ENCODE results near the gene KLC3. TPM values are rescaled to one million over a fixed set of nuclear protein-coding genes. Genes with fewer than 3 reads are reported as not detected.

KLC3 gene
- not detected for total RNA-seq

GRCh38 chr19:45340232-45340898, at the start of gene KLC3:
Gene KLC3, plus strand, starts transcription at chr19:45340750. Its CDS starts 4,792 bp downstream, at chr19:45345542.
- Mint-ChIP-seq H3K4me3 (peak within 1 kb of the TSS; percentile 15), H3K36me3 (ENCODE audit: low read depth) (no peaks in the 10 kb centered on the region), H3K27me3 (peaks cover 13% of the 10 kb centered on the region), H3K9me3 (no peaks in the 10 kb centered on the region), H3K4me1 (peaks cover 7% of the 10 kb centered on the region), H3K27ac (no peak within 1 kb of the TSS)
- ChIA-PET CTCF (interaction anchor here (1.5 to 2.0 kb wide), 3 partner anchors 14 to 138 kb away, joined by 3 to 5 read pairs (median 4); no protein-coding TSS in a partner anchor), POLR2A (no interaction called here)
- DNase-seq = peak; percentile 41

- H3K27ac Mint-ChIP-seq = no peak overlapping the region
- CTCF ChIA-PET = no interaction called here
- H3K4me3 Mint-ChIP-seq = no peak overlapping the region
- H3K9me3 Mint-ChIP-seq = no peaks in the 10 kb centered on the region
- DNase-seq = no peak
- POLR2A ChIA-PET = interaction anchor here (1.1 kb wide), 1 partner anchor 10 kb away, joined by 3 read pairs; no protein-coding TSS in a partner anchor
- H3K36me3 Mint-ChIP-seq (ENCODE audit: low read depth) = peaks cover 3% of the 10 kb centered on the region
- no peaks in the 10 kb centered on the region for H3K4me1 Mint-ChIP-seq
- H3K27me3 Mint-ChIP-seq = no peaks in the 10 kb centered on the region
Observed at GRCh38 chr19:45291834-45292233, 48.7 kb upstream of the KLC3 start.

GRCh38 chr19:45293682-45294081, 46.9 kb upstream of the KLC3 start:
- no peak for DNase-seq
- H3K36me3 Mint-ChIP-seq (ENCODE audit: low read depth) = no peaks in the 10 kb centered on the region
- H3K4me3 Mint-ChIP-seq = no peak overlapping the region
- ChIA-PET CTCF (interaction anchor here (1.2 kb wide), 1 partner anchor 11 kb away, joined by 4 read pairs; no protein-coding TSS in a partner anchor), POLR2A (no interaction called here)
- no peaks in the 10 kb centered on the region for H3K27me3 Mint-ChIP-seq
- no peak overlapping the region for H3K27ac Mint-ChIP-seq
- H3K9me3 Mint-ChIP-seq = no peaks in the 10 kb centered on the region
- no peaks in the 10 kb centered on the region for H3K4me1 Mint-ChIP-seq

- no peak overlapping the region for H3K4me3 Mint-ChIP-seq
- POLR2A ChIA-PET = no interaction called here
- no peaks in the 10 kb centered on the region for H3K9me3 Mint-ChIP-seq
- no peaks in the 10 kb centered on the region for H3K4me1 Mint-ChIP-seq
- no peaks in the 10 kb centered on the region for H3K27me3 Mint-ChIP-seq
- H3K36me3 Mint-ChIP-seq (ENCODE audit: low read depth) = no peaks in the 10 kb centered on the region
- CTCF ChIA-PET = no interaction called here
- DNase-seq = no peak
- H3K27ac Mint-ChIP-seq = no peak overlapping the region
Observed at GRCh38 chr19:45294291-45295029, 46.1 kb upstream of the KLC3 start.

GRCh38 chr19:45295873-45296272, 44.7 kb upstream of the KLC3 start:
- no peaks in the 10 kb centered on the region for H3K4me1 Mint-ChIP-seq
- POLR2A ChIA-PET = no interaction called here
- no peak for DNase-seq
- no peak overlapping the region for H3K4me3 Mint-ChIP-seq
- no peak overlapping the region for H3K27ac Mint-ChIP-seq
- H3K27me3 Mint-ChIP-seq = no peaks in the 10 kb centered on the region
- H3K36me3 Mint-ChIP-seq (ENCODE audit: low read depth) = peaks cover 2% of the 10 kb centered on the region
- H3K9me3 Mint-ChIP-seq = no peaks in the 10 kb centered on the region
- CTCF ChIA-PET = no interaction called here

- ChIA-PET POLR2A (no interaction called here), CTCF (no interaction called here)
- Mint-ChIP-seq H3K27ac (no peak overlapping the region), H3K27me3 (no peaks in the 10 kb centered on the region), H3K4me3 (no peak overlapping the region), H3K4me1 (no peaks in the 10 kb centered on the region), H3K9me3 (no peaks in the 10 kb centered on the region), H3K36me3 (ENCODE audit: low read depth) (peaks cover 2% of the 10 kb centered on the region)
- DNase-seq = no peak
Observed at GRCh38 chr19:45296355-45296754, 44.2 kb upstream of the KLC3 start.

- H3K9me3 Mint-ChIP-seq = no peaks in the 10 kb centered on the region
- no peak for DNase-seq
- H3K4me1 Mint-ChIP-seq = no peaks in the 10 kb centered on the region
- no peak overlapping the region for H3K4me3 Mint-ChIP-seq
- H3K27ac Mint-ChIP-seq = no peak overlapping the region
- no peaks in the 10 kb centered on the region for H3K27me3 Mint-ChIP-seq
- POLR2A ChIA-PET = no interaction called here
- CTCF ChIA-PET = no interaction called here
- peaks cover 2% of the 10 kb centered on the region for H3K36me3 Mint-ChIP-seq (ENCODE audit: low read depth)
Observed at GRCh38 chr19:45297674-45298073, 42.9 kb upstream of the KLC3 start.

- no peaks in the 10 kb centered on the region for H3K4me1 Mint-ChIP-seq
- CTCF ChIA-PET = no interaction called here
- POLR2A ChIA-PET = no interaction called here
- no peak for DNase-seq
- peaks cover 2% of the 10 kb centered on the region for H3K36me3 Mint-ChIP-seq (ENCODE audit: low read depth)
- H3K27ac Mint-ChIP-seq = no peak overlapping the region
- no peaks in the 10 kb centered on the region for H3K9me3 Mint-ChIP-seq
- H3K27me3 Mint-ChIP-seq = no peaks in the 10 kb centered on the region
- no peak overlapping the region for H3K4me3 Mint-ChIP-seq
Observed at GRCh38 chr19:45298264-45298663, 42.3 kb upstream of the KLC3 start.

GRCh38 chr19:45299719-45300118, 40.8 kb upstream of the KLC3 start:
- no peak for DNase-seq
- Mint-ChIP-seq H3K27ac (no peak overlapping the region), H3K36me3 (ENCODE audit: low read depth) (peaks cover 2% of the 10 kb centered on the region), H3K27me3 (peaks cover 1% of the 10 kb centered on the region), H3K9me3 (no peaks in the 10 kb centered on the region), H3K4me1 (no peaks in the 10 kb centered on the region), H3K4me3 (no peak overlapping the region)
- ChIA-PET POLR2A (no interaction called here), CTCF (no interaction called here)

- Mint-ChIP-seq H3K27me3 (peaks cover 4% of the 10 kb centered on the region), H3K4me1 (no peaks in the 10 kb centered on the region), H3K4me3 (no peak overlapping the region), H3K9me3 (no peaks in the 10 kb centered on the region), H3K36me3 (ENCODE audit: low read depth) (peaks cover 2% of the 10 kb centered on the region), H3K27ac (no peak overlapping the region)
- POLR2A ChIA-PET = no interaction called here
- CTCF ChIA-PET = no interaction called here
- no peak for DNase-seq
Observed at GRCh38 chr19:45302416-45302815, 38.1 kb upstream of the KLC3 start.

GRCh38 chr19:45303269-45304060, 37.1 kb upstream of the KLC3 start:
- no peak for DNase-seq
- ChIA-PET POLR2A (no interaction called here), CTCF (no interaction called here)
- Mint-ChIP-seq H3K4me1 (no peaks in the 10 kb centered on the region), H3K36me3 (ENCODE audit: low read depth) (peaks cover 2% of the 10 kb centered on the region), H3K4me3 (no peak overlapping the region), H3K9me3 (no peaks in the 10 kb centered on the region), H3K27ac (no peak overlapping the region), H3K27me3 (peaks cover 4% of the 10 kb centered on the region)

- no peak overlapping the region for H3K27ac Mint-ChIP-seq
- ChIA-PET POLR2A (interaction anchor here (1.5 kb wide), 1 partner anchor 10 kb away, joined by 4 read pairs; no protein-coding TSS in a partner anchor), CTCF (no interaction called here)
- no peaks in the 10 kb centered on the region for H3K9me3 Mint-ChIP-seq
- no peak for DNase-seq
- H3K4me1 Mint-ChIP-seq = no peaks in the 10 kb centered on the region
- peaks cover 2% of the 10 kb centered on the region for H3K36me3 Mint-ChIP-seq (ENCODE audit: low read depth)
- H3K27me3 Mint-ChIP-seq = peaks cover 4% of the 10 kb centered on the region
- H3K4me3 Mint-ChIP-seq = no peak overlapping the region
Observed at GRCh38 chr19:45304141-45304926, 36.2 kb upstream of the KLC3 start.

GRCh38 chr19:45305007-45305406, 35.5 kb upstream of the KLC3 start:
- Mint-ChIP-seq H3K4me1 (no peaks in the 10 kb centered on the region), H3K36me3 (ENCODE audit: low read depth) (peaks cover 2% of the 10 kb centered on the region), H3K4me3 (no peak overlapping the region), H3K27ac (no peak overlapping the region), H3K27me3 (peaks cover 4% of the 10 kb centered on the region), H3K9me3 (no peaks in the 10 kb centered on the region)
- POLR2A ChIA-PET = interaction anchor here (1.5 kb wide), 1 partner anchor 10 kb away, joined by 4 read pairs; no protein-coding TSS in a partner anchor
- no peak for DNase-seq
- CTCF ChIA-PET = no interaction called here
